ENCODE measurements around the gene PRPF18.

The PRPF18 gene

GRCh38 chr10:13608246-13608853, 21.6 kb downstream of the PRPF18 start:
- no peak for DNase-seq

GRCh38 chr10:13612654-13613373, 26.0 kb downstream of the PRPF18 start:
- no peak for DNase-seq

- no peak for DNase-seq
Measured at GRCh38 chr10:13613519-13613918, 26.8 kb downstream of the PRPF18 start.

GRCh38 chr10:13614530-13615332, 28.0 kb downstream of the PRPF18 start:
- no peak for DNase-seq

- no peak for DNase-seq
Measured at GRCh38 chr10:13615650-13616300, 29.0 kb downstream of the PRPF18 start.

- no peak for DNase-seq
Measured at GRCh38 chr10:13617116-13617515, 30.4 kb downstream of the PRPF18 start.

- DNase-seq, result no peak
Measured at GRCh38 chr10:13621931-13622330, 35.2 kb downstream of the PRPF18 start.

GRCh38 chr10:13624630-13625029, 37.9 kb downstream of the PRPF18 start:
- DNase-seq, result no peak

- DNase-seq, result no peak
Measured at GRCh38 chr10:13627459-13628310, 40.9 kb downstream of the PRPF18 start.

- DNase-seq, result no peak
Measured at GRCh38 chr10:13628661-13629060, 41.9 kb downstream of the PRPF18 start.

- DNase-seq, result no peak
Measured at GRCh38 chr10:13629116-13629515, 42.4 kb downstream of the PRPF18 start.

GRCh38 chr10:13630231-13630630, 43.5 kb downstream of the PRPF18 start:
- no peak for DNase-seq

GRCh38 chr10:13631594-13631993, 44.8 kb downstream of the PRPF18 start:
- DNase-seq, result no peak

GRCh38 chr10:13632440-13632839, 45.7 kb downstream of the PRPF18 start:
- DNase-seq, result no peak

GRCh38 chr10:13632884-13633440, 46.2 kb downstream of the PRPF18 start:
- DNase-seq, result no peak

GRCh38 chr10:13633689-13634088, 46.9 kb downstream of the PRPF18 start:
- DNase-seq, result peak; percentile 28

- DNase-seq, result no peak
Measured at GRCh38 chr10:13634207-13634606, 47.4 kb downstream of the PRPF18 start.

GRCh38 chr10:13636776-13637175, 50.0 kb downstream of the PRPF18 start:
- DNase-seq, result no peak

- no peak for DNase-seq
Measured at GRCh38 chr10:13637303-13637856, 50.6 kb downstream of the PRPF18 start.

GRCh38 chr10:13637894-13638293, 51.1 kb downstream of the PRPF18 start:
- no peak for DNase-seq

- DNase-seq, result no peak
Measured at GRCh38 chr10:13642293-13642692, 55.5 kb downstream of the PRPF18 start.

GRCh38 chr10:13643016-13643415, 56.3 kb downstream of the PRPF18 start:
- DNase-seq, result no peak
